T47D (cell line): ENCODE results near the gene TERB1.

Experiments used
- DNase-seq, 2 experiments: peaks; one replicate each; pipeline versions ENCODE4 v3.0.0 to v3.0.0-alpha.2; 2011 to 2012; ENCODE audit warnings: low read depth in 1 of 2, low spot score in 1 of 2
- JUND ChIP-seq: IDR thresholded peaks from 2 replicates; pipeline ENCODE4 v1.6.1; 2012; ENCODE audit warnings: low read depth
- in situ Hi-C: cut with HindIII; loops from 2 replicates; pipeline ENCODE4 v1.10.0; 2016; ENCODE audit warnings: low sequenced_read_pairs, low pct_unique_long_range_greater_than_20kb

Gene TERB1

GRCh38 chr16:66751303-66751991 lies 49.9 kb downstream of the TERB1 start, which contains the start of gene DYNC1LI2:
Gene DYNC1LI2, minus strand, starts transcription at chr16:66751609. Its CDS starts 18 bp downstream, at chr16:66751591.
- in situ Hi-C loops: no loop called here
- peak; percentile 69 to 70 for DNase-seq

DNA sequence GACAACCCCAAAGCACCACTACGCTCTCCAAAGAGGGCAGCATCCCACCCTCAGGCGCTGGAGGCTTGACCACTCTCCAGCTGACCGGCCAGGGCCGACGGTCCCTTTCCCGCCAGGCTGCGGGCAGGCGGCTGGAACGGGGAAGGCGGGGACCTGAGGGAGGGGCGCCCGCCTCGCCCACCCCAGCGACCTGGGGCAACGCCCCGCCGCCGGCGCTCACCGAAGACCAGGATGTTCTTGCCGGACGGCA lies 50.4 kb downstream of the TERB1 start:
- no peak for DNase-seq
- TF ChIP-seq JUND: no peak
- in situ Hi-C loops: no loop called here

More at GRCh38 chr16:66751303-66751991, 49.9 kb downstream of the TERB1 start, which contains the start of gene DYNC1LI2:
- TF ChIP-seq JUND: no peak

DNA sequence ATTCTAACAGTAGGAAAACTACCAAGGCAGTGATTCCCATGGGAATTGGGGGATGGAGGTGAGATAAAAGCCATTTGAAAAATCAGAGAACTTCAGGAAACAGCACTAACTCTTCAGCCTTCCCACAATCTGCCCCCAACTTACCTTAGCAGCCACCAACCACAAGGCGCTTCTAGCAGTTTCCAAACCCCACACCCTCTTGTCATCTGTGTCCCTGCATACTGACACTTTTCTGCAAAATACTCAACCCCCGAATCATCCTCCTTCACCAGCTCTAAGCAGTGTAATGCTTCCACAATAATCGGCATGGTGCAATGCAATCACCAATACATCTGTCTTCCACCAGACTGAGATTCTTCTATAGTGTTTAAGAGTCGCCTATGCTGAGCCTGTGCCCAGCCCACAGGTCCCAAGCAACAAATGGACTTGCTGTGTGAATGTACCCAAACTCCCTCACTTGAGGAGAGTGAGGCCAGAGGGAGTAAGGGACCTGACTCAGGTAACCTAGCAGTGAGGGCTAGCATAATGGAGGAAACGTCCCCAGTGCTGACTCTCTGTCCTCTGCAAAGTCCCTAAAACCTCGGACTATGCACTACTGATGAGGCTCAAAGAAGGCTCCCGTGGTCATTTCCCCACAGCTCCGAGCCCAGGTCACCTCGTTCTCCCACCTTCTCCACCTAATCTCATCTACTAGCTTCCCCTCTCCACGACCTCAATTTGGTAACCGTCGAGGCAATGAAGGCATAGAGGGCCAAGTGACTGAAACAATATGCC lies 50.9 kb downstream of the TERB1 start:
- in situ Hi-C loops: no loop called here
- DNase-seq: no peak
- TF ChIP-seq JUND: no peak

GRCh38 chr16:66746682-66747081 lies 54.7 kb downstream of the TERB1 start:
- TF ChIP-seq JUND: no peak
- in situ Hi-C loops: no loop called here
- no peak for DNase-seq

DNA sequence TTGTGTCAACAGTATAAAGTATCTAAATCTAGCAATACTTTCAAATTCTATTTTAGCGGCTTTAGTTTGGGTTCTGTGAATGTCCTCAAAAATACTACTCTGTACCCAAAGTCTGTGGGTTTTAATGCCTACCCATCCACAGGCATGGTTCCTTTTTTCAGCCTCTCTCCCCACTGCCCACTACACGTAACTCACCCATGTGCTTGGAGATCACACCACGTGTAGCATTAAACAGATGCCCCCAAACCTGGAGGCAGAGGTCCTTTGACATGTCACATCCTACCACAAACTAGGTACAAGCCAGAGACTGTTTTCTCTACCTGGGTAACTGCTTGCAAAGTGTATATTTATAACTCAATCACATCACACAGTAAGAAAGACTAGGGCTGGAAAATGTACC lies 55.3 kb downstream of the TERB1 start:
- in situ Hi-C loops: no loop called here
- no peak for DNase-seq
- TF ChIP-seq JUND: no peak

- no peak for TF ChIP-seq JUND
- no peak for DNase-seq
- in situ Hi-C loops: no loop called here
Observed at GRCh38 chr16:66741950-66742808, 59.2 kb downstream of the TERB1 start.

DNA sequence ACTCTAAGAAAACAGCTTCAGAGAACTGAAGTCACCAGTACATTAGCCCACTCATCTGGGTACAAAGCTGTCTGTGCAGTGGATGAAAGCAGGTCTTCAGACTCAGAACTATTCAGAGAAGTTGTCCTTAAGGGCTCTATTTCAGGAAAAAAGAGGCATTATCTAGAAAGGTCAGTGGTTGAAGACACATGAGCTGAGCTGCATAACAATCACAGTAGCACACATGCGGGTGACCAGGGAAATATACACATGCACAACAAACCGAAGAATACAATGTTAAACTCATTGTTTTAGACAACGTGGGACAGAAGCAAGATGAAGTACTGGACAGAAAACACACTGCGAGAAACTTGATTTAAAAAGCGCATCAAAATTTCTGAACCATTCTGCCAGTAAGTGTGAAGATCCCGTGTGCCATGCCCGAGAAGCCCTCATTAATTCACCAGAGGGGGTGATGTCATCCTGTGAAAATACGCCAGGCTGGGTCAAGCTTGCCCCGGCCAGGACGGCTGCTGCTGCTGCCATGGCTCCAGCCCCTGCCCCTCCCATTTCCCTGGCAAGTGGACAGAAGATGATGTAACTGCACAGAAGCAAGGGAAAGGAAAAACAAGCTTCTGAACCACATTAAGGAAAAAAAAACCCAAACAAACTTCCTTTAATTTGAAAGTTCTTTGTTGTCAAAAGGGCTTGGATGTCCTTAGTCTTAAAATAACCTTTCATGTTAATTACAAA lies 60.0 kb downstream of the TERB1 start:
- DNase-seq: peak in 1 of 2 experiments; percentile 53
- in situ Hi-C loops: no loop called here
- TF ChIP-seq JUND: no peak

- in situ Hi-C loops: no loop called here
- no peak for TF ChIP-seq JUND
- no peak for DNase-seq
Observed at GRCh38 chr16:66740533-66740932, 60.9 kb downstream of the TERB1 start.

DNA sequence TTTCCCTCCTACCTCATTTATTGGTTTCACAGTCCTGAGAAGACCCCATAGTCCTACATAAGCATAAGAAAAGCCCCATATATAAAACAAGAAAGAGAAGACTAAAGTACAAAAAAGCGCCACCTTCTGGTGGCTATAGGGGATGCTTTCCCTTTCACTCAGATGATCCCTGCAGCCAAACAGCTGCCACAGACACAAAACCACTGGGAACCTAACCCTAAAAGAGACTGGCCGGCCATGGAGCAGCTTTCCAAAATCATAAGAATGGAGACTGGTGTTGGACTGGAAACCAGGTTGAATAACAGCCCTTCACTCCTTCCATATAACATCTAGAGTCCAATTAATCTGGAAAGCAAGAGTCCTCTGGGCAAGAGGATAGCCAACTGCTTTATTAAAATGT lies 61.4 kb downstream of the TERB1 start:
- peak in 1 of 2 experiments; percentile 48 for DNase-seq
- TF ChIP-seq JUND: no peak
- in situ Hi-C loops: no loop called here

DNA sequence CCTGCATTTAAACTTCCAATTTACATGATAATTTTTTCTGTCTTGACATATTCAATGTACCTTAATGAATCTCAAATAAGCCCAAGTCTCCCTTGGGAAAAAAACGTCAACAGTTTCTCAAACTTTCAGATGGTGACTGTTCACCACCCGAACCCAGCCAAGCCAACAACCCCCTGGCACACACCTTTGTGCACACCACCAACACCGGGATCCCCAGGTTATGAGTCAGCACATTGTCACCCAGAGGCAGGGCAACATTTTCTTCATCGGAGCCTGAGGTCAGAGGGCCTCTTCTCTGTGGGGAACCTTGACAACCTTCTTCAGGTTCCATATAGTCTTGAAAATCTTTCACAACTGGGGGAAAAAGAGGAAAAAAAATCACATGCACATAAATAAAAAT lies 65.5 kb downstream of the TERB1 start:
- TF ChIP-seq JUND: no peak
- no peak for DNase-seq
- in situ Hi-C loops: no loop called here

DNA sequence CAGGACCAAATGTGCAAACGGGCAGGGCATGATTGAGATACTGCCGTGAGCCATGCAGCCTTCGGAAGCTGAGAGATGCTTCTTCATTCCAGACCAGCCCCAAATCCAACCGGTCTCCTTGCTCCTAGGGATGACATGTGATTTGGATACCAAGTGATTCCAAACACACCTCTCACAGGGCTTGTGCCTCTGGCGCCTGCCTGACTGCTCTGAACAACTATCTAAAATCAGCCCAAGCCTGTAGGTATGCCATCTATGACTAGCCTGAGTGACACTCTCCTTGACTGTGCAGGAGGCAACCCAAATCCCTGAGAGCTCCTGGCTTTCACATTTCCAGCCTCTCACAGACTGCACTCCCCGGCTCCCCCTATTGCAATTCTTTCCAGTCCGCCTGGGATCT lies 70.3 kb downstream of the TERB1 start:
- DNase-seq: no peak
- TF ChIP-seq JUND: no peak
- in situ Hi-C loops: no loop called here

GRCh38 chr16:66728804-66729203 lies 72.6 kb downstream of the TERB1 start:
- in situ Hi-C loops: no loop called here
- no peak for DNase-seq
- TF ChIP-seq JUND: no peak
